Activated CD4-positive, alpha-beta memory T cell treated with anti-CD3 and anti-CD28 coated beads, Interleukin-2, amount 10 ng/mL, durations not matched to agents 7 days and 5 days (primary cell): ENCODE results near the gene RMRP. TPM values are rescaled to one million over a fixed set of nuclear protein-coding genes. Genes with fewer than 3 reads are reported as not detected.
"Not testable (repeated sequence)": the region's sequence is repeated elsewhere in the genome, so short reads cannot be mapped to it uniquely, and the experiment has no call there.

Experiments used
- CTCF ChIA-PET: fragments of 350-600 bp; sonication (Branson Sonifier 250); formaldehyde crosslinking; loops from one replicate; lab custom pipeline; 2021; ENCODE audit warnings: antibody characterized with exemption, inconsistent platforms; lab: Charles Lee
- POLR2A ChIA-PET: fragments of 350-600 bp; sonication (Branson Sonifier 250); formaldehyde crosslinking; loops from one replicate; lab custom pipeline; 2021; ENCODE audit warnings: antibody characterized with exemption; lab: Charles Lee
- DNase-seq: peaks from one replicate; pipeline ENCODE4 v3.0.0-alpha.2; 2020
- H3K27ac Mint-ChIP-seq: one replicate; pipeline ENCODE4 v1.8.0; 2021; ENCODE audit warnings: mild to moderate bottlenecking, mixed read lengths
- H3K27me3 Mint-ChIP-seq: one replicate; pipeline ENCODE4 v1.8.0; 2021; ENCODE audit warnings: mixed read lengths
- H3K36me3 Mint-ChIP-seq: one replicate; pipeline ENCODE4 v1.8.0; 2021; ENCODE audit warnings: low read depth, mixed read lengths
- H3K4me1 Mint-ChIP-seq: one replicate; pipeline ENCODE4 v1.8.0; 2021; ENCODE audit warnings: mixed read lengths
- H3K4me3 Mint-ChIP-seq: one replicate; pipeline ENCODE4 v1.8.0; 2021; ENCODE audit warnings: mild to moderate bottlenecking, mixed read lengths
- H3K9me3 Mint-ChIP-seq: one replicate; pipeline ENCODE4 v1.8.0; 2021; ENCODE audit warnings: mixed read lengths
- total RNA-seq, 2 experiments: library from RNA; stranded (reverse); gene quantifications; one replicate each; pipeline ENCODE4 v1.2.3, GENCODE V29; 2021

Gene RMRP
- total RNA-seq, 2 experiments from 2014 or later: 9,885 to 10,678 TPM

DNA sequence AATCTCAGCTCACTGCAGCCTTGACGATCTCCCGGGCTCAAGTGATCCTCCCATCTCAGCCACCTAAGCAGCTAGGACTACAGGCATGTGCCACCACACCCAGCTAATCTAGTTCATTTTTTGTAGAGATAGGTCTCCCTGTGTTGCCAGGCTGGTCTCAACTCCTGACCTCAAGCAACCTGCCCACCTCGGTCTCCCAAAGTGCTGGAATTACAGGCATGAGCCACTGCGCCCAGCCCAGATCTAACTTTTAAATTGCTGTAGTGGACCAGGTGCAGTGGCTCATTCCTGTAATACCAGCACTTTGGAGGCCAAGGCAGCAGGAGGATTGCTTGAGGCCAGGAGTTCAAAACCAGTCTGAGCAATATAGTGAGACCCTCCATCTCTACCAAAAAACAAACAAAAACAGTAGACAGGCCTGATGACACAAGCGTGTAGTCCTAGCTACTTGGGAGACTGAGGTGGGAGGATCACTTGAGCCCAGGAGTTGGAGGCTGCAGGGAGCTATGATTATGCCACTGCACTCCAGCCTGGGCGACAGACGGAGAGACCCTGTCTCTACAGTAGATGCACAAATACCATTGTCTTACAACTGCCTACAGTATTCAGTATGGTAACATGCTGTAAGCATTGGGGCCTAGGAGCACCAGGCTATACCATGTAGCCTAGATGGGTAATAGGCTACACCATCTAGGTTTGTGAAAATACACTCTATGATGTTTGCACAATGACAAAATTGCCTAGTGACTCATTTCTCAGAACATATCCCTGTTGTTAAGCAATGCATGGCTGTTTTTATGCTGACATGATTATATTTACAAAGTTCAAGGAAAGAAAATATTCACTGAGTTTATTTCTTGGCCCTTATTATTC is 5.6 kb downstream of the RMRP start:
- Mint-ChIP-seq H3K4me3 (peak overlapping the region; percentile 88), H3K27me3 (no peaks in the 10 kb centered on the region), H3K27ac (peak overlapping the region; percentile 59), H3K9me3 (no peaks in the 10 kb centered on the region), H3K36me3 (peaks cover 31% of the 10 kb centered on the region), H3K4me1 (peaks cover 57% of the 10 kb centered on the region)
- ChIA-PET POLR2A (interaction anchor here (0.6 to 8.7 kb wide), 5 partner anchors 9 to 307 kb away, joined by 3 to 257 read pairs (median 85); partner anchors contain the start of genes ARHGEF39, CCDC107, CD72 and CREB3), CTCF (no interaction called here)
- DNase-seq: no peak

DNA sequence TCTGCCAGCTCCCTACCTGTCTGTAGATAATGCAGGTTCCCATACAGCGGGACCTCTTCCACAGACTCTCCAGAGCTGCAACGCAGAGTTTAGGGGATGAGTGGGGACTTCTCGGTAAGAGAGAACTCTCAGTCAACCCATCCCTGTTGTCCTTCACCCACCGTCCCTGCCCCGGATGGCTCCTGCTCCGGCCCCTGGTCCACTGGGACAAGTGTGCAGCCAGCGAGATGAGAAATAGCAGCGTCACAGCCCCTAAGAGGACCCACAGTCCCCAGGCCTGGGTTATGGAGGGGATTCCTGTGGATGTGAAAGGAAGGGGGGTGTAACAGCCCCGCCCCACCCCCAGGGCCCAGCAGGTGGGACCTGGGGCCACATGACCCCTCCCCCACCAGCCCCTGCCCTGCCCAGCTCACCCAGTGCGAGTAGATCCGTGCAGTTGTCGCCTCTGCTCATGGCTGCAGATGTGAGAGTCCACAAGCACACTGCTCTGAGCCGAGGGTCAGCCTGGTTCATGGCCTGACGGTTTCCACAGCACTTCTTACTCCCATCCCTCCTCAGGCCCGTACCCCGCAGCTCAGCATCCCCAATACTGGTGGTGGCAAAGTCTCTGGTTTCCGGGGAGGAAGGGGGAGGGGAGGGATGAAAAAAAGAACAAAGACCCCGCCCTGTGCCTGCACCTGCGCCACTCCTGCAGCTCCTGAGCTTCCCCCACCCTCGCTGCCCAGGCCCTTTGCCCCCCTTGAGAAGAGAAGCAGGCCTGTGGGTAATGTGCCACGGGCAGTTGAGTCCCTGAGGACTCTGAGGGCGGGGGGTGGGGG is 7.3 kb downstream of the RMRP start, which contains the start of gene SIT1:
Gene SIT1, minus strand, starts transcription at position 591 of the 818 bp plus-strand sequence. Its CDS starts 78 bp downstream, at position 513.
- peak within 1 kb of the TSS; percentile 92 for H3K27ac Mint-ChIP-seq
- H3K27me3 Mint-ChIP-seq: no peaks in the 10 kb centered on the region
- no peaks in the 10 kb centered on the region for H3K9me3 Mint-ChIP-seq
- peak within 1 kb of the TSS; percentile 88 for H3K4me3 Mint-ChIP-seq
- CTCF ChIA-PET: interaction anchor here (0.6 to 7.4 kb wide), 6 partner anchors 10 to 178 kb away, joined by 3 to 223 read pairs (median 31); partner anchors contain the start of genes ARHGEF39, CCDC107, CREB3 and FAM221B
- peaks cover 31% of the 10 kb centered on the region for H3K36me3 Mint-ChIP-seq
- DNase-seq: peak; percentile 48
- peaks cover 48% of the 10 kb centered on the region for H3K4me1 Mint-ChIP-seq
- POLR2A ChIA-PET: interaction anchor here (1.0 to 8.7 kb wide), 11 partner anchors 10 to 99 kb away, joined by 4 to 257 read pairs (median 10); partner anchors contain the start of genes ARHGEF39, CCDC107, CD72 and CREB3

DNA sequence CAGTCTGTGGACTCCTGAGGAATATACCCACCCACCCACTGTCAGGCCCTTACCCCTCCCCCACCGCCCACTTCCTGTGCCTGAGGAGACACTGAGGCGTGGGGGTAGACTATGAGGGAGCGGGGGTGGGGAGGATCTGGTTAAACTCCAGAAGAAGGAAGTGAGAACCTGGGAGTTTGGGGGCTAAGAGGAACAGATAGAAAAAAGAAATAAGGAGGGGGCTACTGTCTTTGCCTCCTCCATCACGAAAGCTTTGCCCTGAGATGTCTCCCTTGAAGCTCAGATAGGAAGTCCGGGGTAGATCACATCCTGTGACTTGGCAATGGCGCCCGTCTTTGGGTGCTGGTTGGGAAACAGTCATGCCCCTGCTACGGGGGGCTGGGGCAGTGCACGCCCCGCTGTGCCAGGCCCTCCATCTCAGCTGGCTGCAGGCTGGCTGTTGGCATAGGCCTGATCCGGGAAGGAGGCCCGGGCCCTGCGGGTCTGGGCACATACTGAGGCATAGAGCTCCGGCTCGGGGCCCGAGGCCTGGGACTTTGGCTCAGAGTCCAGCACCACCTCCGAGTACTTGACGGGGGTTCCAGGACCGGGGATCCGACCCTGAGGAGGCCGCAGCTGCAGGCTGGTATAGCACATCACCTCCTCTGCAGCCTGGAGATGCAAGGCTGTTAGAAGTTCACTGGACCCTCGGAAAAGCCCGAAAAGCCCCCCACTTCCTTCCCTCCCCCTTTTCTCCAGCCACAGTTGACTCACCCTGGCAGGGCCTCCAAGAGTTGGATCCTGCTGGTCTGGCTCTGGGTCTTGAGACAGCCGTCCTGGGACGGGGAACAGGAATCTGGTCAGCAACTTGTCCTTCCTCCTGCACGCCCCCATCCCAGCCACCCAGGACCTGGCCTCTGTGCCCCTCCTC is 8.1 kb downstream of the RMRP start:
- H3K27me3 Mint-ChIP-seq: no peaks in the 10 kb centered on the region
- H3K4me3 Mint-ChIP-seq: peak overlapping the region; percentile 88
- peak; percentile 62 for DNase-seq
- POLR2A ChIA-PET: interaction anchor here (1.0 to 8.7 kb wide), 13 partner anchors 10 to 541 kb away, joined by 3 to 257 read pairs (median 9); partner anchors contain the start of genes ARHGEF39, CCDC107, CD72 and CLTA
- peaks cover 53% of the 10 kb centered on the region for H3K4me1 Mint-ChIP-seq
- H3K27ac Mint-ChIP-seq: peak overlapping the region; percentile 92
- CTCF ChIA-PET: interaction anchor here (1.2 to 7.4 kb wide), 5 partner anchors 11 to 80 kb away, joined by 3 to 223 read pairs (median 50); partner anchors contain the start of genes ARHGEF39, CCDC107, CREB3 and RMRP
- no peaks in the 10 kb centered on the region for H3K9me3 Mint-ChIP-seq
- H3K36me3 Mint-ChIP-seq: peaks cover 32% of the 10 kb centered on the region

DNA sequence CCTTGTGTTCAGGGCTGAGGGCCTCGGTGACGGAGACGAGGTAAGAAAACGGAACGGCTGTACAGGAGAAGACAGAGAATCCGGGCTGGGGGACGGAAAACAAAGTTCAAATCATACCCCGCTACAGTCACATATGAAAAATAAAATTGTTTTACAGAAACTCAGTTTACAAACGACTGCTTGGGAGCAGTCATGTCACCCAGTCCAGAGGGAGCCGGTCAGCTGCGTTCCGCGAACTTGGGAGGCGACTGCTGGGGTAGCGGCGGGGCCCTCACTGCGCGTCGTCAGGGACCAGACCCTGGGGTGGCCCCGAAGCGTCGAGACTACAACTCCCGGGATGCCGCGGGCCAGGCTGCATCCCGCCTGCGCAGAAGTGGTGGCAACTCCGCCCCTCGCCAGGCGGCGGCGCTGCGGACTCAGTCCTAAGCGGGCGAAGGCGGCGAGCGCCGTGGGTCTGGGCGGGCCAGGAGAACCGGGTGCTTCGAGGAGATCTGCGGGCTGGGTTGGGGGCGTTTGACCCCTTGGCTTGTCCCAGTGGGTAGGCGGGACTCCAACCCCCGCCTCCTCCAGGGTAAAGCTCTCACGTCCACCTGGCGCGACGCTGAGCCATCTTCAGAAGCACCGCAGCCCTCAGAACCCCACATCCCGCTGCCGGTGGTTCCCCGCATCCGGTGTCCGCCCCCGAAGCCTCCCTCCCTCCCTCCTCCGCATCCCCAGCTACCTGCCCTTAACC is 11.1 kb downstream of the RMRP start:
- POLR2A ChIA-PET: interaction anchor here (0.6 to 8.7 kb wide), 20 partner anchors 8 to 575 kb away, joined by 3 to 257 read pairs (median 8); partner anchors contain the start of genes ARHGEF39, CCDC107, CD72 and CREB3
- peaks cover 51% of the 10 kb centered on the region for H3K36me3 Mint-ChIP-seq
- CTCF ChIA-PET: interaction anchor here (0.5 to 7.4 kb wide), 25 partner anchors 11 to 1313 kb away, joined by 3 to 223 read pairs (median 6); partner anchors contain the start of genes ARHGEF39, CCDC107, CREB3 and GBA2
- DNase-seq: peak; percentile 93
- H3K4me1 Mint-ChIP-seq: peaks cover 51% of the 10 kb centered on the region
- H3K9me3 Mint-ChIP-seq: no peaks in the 10 kb centered on the region
- peak overlapping the region; percentile 92 for H3K27ac Mint-ChIP-seq
- peak overlapping the region; percentile 88 for H3K4me3 Mint-ChIP-seq
- H3K27me3 Mint-ChIP-seq: no peaks in the 10 kb centered on the region

DNA sequence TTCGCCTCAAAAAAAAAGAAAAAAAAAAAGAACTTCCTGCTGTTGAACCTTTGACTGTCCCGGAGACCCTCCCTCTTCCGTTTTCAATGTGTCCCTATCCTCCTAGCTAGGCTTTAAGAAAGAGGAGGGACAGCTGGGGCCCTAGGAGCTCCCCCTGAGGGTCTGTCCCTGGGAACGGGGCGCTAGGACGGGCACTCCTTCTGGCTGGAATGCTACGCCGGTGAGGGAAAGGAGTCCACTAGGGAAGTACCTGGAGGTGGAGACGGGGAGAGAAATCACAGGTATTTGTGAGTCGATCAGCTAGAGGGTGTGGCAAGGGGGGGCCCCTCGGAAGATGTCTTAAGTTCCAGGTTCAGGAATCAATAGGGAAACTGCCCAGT is 11.7 kb downstream of the RMRP start:
- no peaks in the 10 kb centered on the region for H3K27me3 Mint-ChIP-seq
- H3K9me3 Mint-ChIP-seq: no peaks in the 10 kb centered on the region
- H3K4me1 Mint-ChIP-seq: peaks cover 49% of the 10 kb centered on the region
- no peak for DNase-seq
- POLR2A ChIA-PET: interaction anchor here (0.6 to 8.7 kb wide), 14 partner anchors 15 to 567 kb away, joined by 3 to 257 read pairs (median 12); partner anchors contain the start of genes ARHGEF39, CCDC107, CD72 and CREB3
- peak overlapping the region; percentile 88 for H3K4me3 Mint-ChIP-seq
- H3K36me3 Mint-ChIP-seq: peaks cover 57% of the 10 kb centered on the region
- peak overlapping the region; percentile 92 for H3K27ac Mint-ChIP-seq
- CTCF ChIA-PET: interaction anchor here (1.3 to 7.4 kb wide), 16 partner anchors 11 to 166 kb away, joined by 4 to 223 read pairs (median 11); partner anchors contain the start of genes ARHGEF39, CCDC107, CREB3 and GBA2

DNA sequence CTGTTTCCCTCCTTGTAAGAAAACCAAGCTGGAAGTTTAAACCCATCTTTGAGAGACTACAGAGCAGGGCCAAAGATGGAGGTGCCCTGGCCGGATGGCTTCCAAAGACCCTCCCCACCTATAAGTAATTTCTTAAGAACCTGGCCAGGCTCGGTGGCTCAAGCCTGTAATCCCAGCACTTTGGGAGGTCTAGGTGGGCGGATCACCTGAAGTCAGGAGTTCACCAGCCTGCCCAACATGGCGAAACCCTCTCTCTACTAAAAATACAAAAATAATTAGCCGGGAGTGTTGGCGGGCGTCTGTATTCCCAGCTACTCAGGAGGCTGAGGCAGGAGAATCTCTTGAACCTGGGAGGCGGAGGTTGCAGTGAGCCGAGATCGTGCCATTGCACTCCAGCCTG is 12.1 kb downstream of the RMRP start:
- H3K27me3 Mint-ChIP-seq, H3K9me3 Mint-ChIP-seq, DNase-seq: not testable (repeated sequence)
- ChIA-PET POLR2A (interaction anchor here (0.6 to 8.7 kb wide), 10 partner anchors 15 to 567 kb away, joined by 4 to 257 read pairs (median 16); partner anchors contain the start of genes ARHGEF39, CCDC107, CD72 and CREB3), CTCF (interaction anchor here (1.3 to 7.4 kb wide), 13 partner anchors 11 to 166 kb away, joined by 4 to 223 read pairs (median 21); partner anchors contain the start of genes ARHGEF39, CCDC107, CREB3 and GBA2)
- Mint-ChIP-seq H3K4me3 (peak overlapping the region; percentile 88), H3K4me1 (peaks cover 45% of the 10 kb centered on the region), H3K36me3 (peaks cover 61% of the 10 kb centered on the region), H3K27ac (peak overlapping the region; percentile 92)

DNA sequence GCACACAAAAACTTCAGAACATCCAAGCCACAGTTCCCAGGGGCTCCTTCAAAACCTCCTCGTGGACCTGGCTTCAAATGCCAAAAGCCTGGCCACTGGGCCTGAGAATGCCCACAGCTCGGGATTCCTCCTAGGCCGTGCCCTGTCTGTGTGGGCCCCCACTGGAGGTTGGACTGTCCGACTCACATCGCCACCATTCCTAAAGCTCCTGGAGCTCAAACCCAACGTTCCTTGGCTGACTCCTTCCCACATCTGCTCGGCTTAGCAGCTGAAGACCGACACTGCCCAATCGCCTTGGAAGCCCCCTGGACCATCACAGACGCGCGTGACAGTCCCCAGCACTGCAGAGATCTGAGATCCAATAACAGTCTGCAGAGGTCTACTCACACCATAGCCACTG is 14.8 kb downstream of the RMRP start:
- H3K36me3 Mint-ChIP-seq: peaks cover 53% of the 10 kb centered on the region
- CTCF ChIA-PET: interaction anchor here (0.7 to 5.8 kb wide), 3 partner anchors 31 to 1061 kb away, joined by 3 to 51 read pairs (median 3); no protein-coding TSS in a partner anchor
- H3K9me3 Mint-ChIP-seq: peaks cover 3% of the 10 kb centered on the region
- H3K27me3 Mint-ChIP-seq: no peaks in the 10 kb centered on the region
- H3K4me3 Mint-ChIP-seq: no peak overlapping the region
- POLR2A ChIA-PET: no interaction called here
- DNase-seq: no peak
- H3K4me1 Mint-ChIP-seq: peaks cover 46% of the 10 kb centered on the region
- no peak overlapping the region for H3K27ac Mint-ChIP-seq

DNA sequence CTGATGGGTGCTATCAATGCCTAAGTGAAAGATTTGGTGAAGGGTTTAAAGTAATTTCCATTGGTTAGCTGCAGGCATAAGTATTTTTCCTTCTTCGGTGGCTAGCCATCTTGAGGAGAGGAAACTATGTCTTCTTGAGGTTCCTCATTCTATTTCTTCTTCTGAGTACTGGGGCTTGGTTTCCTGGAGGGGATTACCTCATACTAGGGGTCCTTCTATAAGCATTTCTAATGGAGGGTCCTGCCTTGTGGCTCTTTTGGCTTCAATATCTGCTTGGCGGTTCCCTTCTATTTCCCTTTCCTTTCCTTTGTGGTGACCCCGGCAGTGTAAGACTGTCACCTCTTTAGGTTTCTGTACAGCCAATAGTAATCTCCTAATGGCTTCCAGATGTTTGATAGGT is 16.3 kb downstream of the RMRP start:
- CTCF ChIA-PET: interaction anchor here (1.1 kb wide), 1 partner anchor 55 kb away, joined by 3 read pairs; no protein-coding TSS in a partner anchor
- Mint-ChIP-seq H3K4me1 (peaks cover 46% of the 10 kb centered on the region), H3K36me3 (peaks cover 54% of the 10 kb centered on the region)
- H3K27ac Mint-ChIP-seq, H3K4me3 Mint-ChIP-seq, H3K27me3 Mint-ChIP-seq, H3K9me3 Mint-ChIP-seq, DNase-seq, POLR2A ChIA-PET: not testable (repeated sequence)

DNA sequence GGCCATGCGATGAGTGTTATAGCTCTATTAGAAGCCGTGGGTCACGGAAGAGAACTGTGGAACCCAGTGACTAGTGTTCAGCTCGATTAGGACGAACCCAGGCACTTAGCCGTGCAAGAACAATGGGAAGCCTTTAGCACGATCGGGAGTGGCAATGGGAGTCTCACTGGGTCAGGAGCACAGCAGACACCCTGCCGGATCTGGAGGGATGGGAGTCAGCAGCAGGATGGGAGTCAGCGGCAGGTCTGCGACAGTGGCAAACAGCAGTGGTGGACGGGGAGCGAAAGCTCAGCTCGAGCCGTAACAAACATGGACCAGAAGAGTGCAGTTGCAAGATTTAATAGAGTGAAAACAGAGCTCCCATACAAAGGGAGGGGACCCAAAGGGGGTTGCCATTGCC is 17.4 kb downstream of the RMRP start:
- ChIA-PET CTCF (interaction anchor here (1.1 to 2.8 kb wide), 3 partner anchors 21 to 56 kb away, joined by 3 to 13 read pairs (median 5); no protein-coding TSS in a partner anchor), POLR2A (interaction anchor here (1.3 to 2.4 kb wide), 4 partner anchors 9 to 36 kb away, joined by 4 to 8 read pairs (median 6); partner anchors contain the start of genes CCDC107 and RMRP)
- H3K4me1 Mint-ChIP-seq: peaks cover 48% of the 10 kb centered on the region
- H3K36me3 Mint-ChIP-seq: peaks cover 54% of the 10 kb centered on the region
- not testable (repeated sequence) for DNase-seq, H3K27me3 Mint-ChIP-seq, H3K4me3 Mint-ChIP-seq, H3K27ac Mint-ChIP-seq, H3K9me3 Mint-ChIP-seq

DNA sequence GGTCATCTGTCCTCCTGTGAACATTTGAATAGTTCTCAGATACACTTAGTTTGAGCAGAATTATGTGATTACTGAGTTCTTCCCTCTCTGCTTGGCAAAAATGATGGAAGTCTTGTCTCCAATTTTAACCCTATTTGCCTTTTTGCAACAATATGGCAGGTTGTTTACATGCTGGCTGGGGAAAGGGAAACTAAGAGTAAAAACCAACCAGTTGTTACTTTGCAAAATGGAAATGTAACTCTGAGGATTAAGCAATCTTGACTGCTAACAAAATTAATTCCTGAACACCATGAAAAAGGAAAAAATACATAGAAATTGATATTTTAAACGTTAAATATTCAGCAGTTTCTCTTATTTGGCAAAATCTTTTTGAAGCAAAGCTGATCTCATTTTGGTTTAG is 18.2 kb downstream of the RMRP start:
- DNase-seq: no peak
- POLR2A ChIA-PET: interaction anchor here (1.0 to 2.4 kb wide), 6 partner anchors 8 to 35 kb away, joined by 3 to 8 read pairs (median 6); partner anchors contain the start of genes CCDC107 and RMRP
- H3K36me3 Mint-ChIP-seq: peaks cover 52% of the 10 kb centered on the region
- CTCF ChIA-PET: interaction anchor here (1.8 to 2.8 kb wide), 2 partner anchors 20 to 28 kb away, joined by 5 to 13 read pairs; no protein-coding TSS in a partner anchor
- peak overlapping the region; percentile 83 for H3K27ac Mint-ChIP-seq
- H3K27me3 Mint-ChIP-seq: no peaks in the 10 kb centered on the region
- peaks cover 3% of the 10 kb centered on the region for H3K9me3 Mint-ChIP-seq
- peak overlapping the region; percentile 43 for H3K4me3 Mint-ChIP-seq
- H3K4me1 Mint-ChIP-seq: peaks cover 44% of the 10 kb centered on the region
